HL-60 (cell line): ENCODE data around the gene KLHDC4.

Experiments used
- CTCF ChIP-seq: IDR thresholded peaks from one replicate; pipeline ENCODE4 v1.5.1; 2011; ENCODE audit warnings: low read length, control low read depth, inconsistent platforms; ENCODE audit not compliant: insufficient read depth
- GABPA ChIP-seq: IDR thresholded peaks from 2 replicates; pipeline ENCODE4 v1.6.1; 2012; ENCODE audit warnings: low read depth
- POLR2AphosphoS5 ChIP-seq: IDR thresholded peaks from 2 replicates; pipeline ENCODE4 v1.6.1; 2012; ENCODE audit warnings: low read depth
- TF ChIP-seq, protein P1 (sequence below): IDR thresholded peaks from 2 replicates; pipeline ENCODE4 v1.6.1; 2012; ENCODE audit warnings: low read depth; ENCODE audit not compliant: insufficient replicate concordance

DNA sequence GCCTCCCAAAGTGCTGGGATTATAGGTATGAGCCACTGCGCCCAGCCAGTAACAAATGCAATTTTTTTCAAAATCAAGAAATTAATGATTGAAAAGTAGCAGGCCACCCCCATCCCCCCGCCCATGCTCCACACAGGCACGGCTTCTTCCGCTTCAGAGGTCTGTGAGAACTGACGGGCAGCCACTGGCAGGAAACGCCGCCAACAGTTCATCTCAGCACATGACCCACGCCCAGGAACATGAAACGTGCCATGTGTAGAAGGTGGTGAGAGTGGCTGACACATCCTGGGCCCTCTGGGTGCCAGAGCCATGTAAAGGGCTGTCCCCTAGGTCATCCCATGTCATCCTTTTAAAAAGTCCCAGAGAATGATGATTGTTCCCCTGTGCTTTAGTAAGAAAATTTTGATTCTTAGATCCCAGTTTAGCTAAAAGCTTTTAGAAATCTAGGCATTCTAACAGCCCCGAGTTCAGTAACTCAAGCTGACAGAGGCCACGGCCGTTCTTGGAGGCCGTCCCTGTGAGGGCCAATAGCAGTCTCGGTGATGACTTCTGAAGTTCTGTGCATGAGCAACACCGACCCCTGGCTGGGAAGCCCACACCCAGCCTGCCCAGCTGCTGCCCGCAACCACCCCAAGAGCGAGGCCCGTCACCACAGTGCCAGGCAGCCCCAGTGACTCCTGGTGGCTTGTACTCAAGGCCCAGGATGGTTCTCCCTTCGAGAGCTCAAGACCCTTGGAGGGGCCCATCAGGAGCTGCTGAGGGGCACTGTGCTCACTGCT is 52.1 kb downstream of the KLHDC4 start:
- TF ChIP-seq CTCF (no peak), GABPA (no peak), POLR2AphosphoS5 (no peak)
- TF ChIP-seq, protein P1, sequence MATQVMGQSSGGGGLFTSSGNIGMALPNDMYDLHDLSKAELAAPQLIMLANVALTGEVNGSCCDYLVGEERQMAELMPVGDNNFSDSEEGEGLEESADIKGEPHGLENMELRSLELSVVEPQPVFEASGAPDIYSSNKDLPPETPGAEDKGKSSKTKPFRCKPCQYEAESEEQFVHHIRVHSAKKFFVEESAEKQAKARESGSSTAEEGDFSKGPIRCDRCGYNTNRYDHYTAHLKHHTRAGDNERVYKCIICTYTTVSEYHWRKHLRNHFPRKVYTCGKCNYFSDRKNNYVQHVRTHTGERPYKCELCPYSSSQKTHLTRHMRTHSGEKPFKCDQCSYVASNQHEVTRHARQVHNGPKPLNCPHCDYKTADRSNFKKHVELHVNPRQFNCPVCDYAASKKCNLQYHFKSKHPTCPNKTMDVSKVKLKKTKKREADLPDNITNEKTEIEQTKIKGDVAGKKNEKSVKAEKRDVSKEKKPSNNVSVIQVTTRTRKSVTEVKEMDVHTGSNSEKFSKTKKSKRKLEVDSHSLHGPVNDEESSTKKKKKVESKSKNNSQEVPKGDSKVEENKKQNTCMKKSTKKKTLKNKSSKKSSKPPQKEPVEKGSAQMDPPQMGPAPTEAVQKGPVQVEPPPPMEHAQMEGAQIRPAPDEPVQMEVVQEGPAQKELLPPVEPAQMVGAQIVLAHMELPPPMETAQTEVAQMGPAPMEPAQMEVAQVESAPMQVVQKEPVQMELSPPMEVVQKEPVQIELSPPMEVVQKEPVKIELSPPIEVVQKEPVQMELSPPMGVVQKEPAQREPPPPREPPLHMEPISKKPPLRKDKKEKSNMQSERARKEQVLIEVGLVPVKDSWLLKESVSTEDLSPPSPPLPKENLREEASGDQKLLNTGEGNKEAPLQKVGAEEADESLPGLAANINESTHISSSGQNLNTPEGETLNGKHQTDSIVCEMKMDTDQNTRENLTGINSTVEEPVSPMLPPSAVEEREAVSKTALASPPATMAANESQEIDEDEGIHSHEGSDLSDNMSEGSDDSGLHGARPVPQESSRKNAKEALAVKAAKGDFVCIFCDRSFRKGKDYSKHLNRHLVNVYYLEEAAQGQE, result no peak
